ENCODE results near the gene KRTAP9-8. TPM values are rescaled to one million over a fixed set of nuclear protein-coding genes. Genes with fewer than 3 reads are reported as not detected.

KRTAP9-8 gene
- total and polyA plus RNA-seq, 9 donors: not detected

DNA sequence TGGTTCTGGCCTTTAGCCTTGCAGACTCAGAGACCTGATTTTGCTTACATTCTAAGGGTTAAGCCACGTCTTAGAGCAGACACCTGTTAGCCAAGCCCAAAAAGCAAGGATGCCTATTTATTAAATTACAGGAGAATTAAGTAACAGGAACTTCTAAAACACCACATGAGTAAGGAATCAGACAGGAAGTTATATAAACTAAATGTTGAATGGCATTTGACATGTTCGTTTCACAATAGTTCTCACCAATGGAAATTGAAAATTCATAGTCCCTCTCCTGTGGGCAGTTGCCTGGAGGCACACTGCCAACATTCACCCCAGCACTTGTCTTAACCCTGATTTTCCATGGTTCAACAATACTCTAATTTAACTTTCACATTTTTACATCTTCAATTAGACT lies 46.7 kb downstream of the KRTAP9-8 start:
- Histone ChIP-seq H3K4me3 (no peak overlapping the region), H3K4me1 (ENCODE audit: insufficient read depth) (no peaks in the 10 kb centered on the region), H3K27ac (no peak overlapping the region), H3K9me3 (no peaks in the 10 kb centered on the region), H3K36me3 (no peaks in the 10 kb centered on the region), H3K27me3 (no peaks in the 10 kb centered on the region)
- no peak for DNase-seq
- intact Hi-C loops (cut with DNase I): no loop called here
- TF ChIP-seq EP300 (IDR thresholded peaks at IDR 0.05): no peak
- TF ChIP-seq, protein P1, sequence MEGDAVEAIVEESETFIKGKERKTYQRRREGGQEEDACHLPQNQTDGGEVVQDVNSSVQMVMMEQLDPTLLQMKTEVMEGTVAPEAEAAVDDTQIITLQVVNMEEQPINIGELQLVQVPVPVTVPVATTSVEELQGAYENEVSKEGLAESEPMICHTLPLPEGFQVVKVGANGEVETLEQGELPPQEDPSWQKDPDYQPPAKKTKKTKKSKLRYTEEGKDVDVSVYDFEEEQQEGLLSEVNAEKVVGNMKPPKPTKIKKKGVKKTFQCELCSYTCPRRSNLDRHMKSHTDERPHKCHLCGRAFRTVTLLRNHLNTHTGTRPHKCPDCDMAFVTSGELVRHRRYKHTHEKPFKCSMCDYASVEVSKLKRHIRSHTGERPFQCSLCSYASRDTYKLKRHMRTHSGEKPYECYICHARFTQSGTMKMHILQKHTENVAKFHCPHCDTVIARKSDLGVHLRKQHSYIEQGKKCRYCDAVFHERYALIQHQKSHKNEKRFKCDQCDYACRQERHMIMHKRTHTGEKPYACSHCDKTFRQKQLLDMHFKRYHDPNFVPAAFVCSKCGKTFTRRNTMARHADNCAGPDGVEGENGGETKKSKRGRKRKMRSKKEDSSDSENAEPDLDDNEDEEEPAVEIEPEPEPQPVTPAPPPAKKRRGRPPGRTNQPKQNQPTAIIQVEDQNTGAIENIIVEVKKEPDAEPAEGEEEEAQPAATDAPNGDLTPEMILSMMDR (IDR thresholded peaks at IDR 0.05): no peak
- no peak for TF ChIP-seq POLR2A (IDR thresholded peaks at IDR 0.05)
- 53 to 56% (median 55%) methylated on average over 2 of the region's 2 CpGs for WGBS, 3 donors

DNA sequence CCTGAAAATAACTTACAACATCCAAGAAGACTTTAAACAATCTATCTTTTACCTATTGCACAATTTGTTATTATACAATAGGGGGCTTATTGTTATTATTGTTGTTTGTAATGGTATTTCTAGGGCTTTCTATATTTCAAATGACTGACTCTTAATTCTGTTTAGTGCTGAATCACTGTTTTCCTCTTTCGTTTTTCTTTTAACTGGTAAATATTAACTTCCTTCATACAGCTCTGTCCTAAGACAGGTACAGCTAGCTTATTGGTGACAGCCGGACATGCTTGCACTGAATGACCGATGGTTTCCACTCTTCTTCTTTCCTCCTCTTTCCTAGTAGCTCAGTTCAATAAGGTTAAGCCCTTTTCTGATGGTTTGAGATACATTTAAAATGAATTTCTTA lies 49.3 kb downstream of the KRTAP9-8 start:
- no peaks in the 10 kb centered on the region for H3K9me3 ChIP-seq
- H3K36me3 ChIP-seq: no peaks in the 10 kb centered on the region
- H3K4me3 ChIP-seq: no peak overlapping the region
- WGBS, 3 donors: 83 to 85% (median 85%) methylated on average over 3 of the region's 3 CpGs
- no peaks in the 10 kb centered on the region for H3K4me1 ChIP-seq (ENCODE audit: insufficient read depth)
- H3K27ac ChIP-seq: no peak overlapping the region
- TF ChIP-seq POLR2A (IDR thresholded peaks at IDR 0.05) (no peak), EP300 (IDR thresholded peaks at IDR 0.05) (no peak)
- TF ChIP-seq, protein P1 (IDR thresholded peaks at IDR 0.05): no peak
- intact Hi-C loops (cut with DNase I): no loop called here
- H3K27me3 ChIP-seq: no peaks in the 10 kb centered on the region
- DNase-seq: no peak

Small RNA genes within 50 kb of the gene (small RNA-seq; reads per million reads assigned to genes)
- gene KRTAP9-10P: not detected

Other genes starting within 250 kb of the KRTAP9-8 start
Only the 30 nearest of the 41 such genes appear.
- not detected for gene KRTAP2-2, start 182.8 kb upstream of the KRTAP9-8 start, total RNA-seq
- not detected for gene KRTAP2-2, start 182.8 kb upstream of the KRTAP9-8 start, polyA plus RNA-seq
- not detected for gene KRTAP2-3, start 177.9 kb upstream of the KRTAP9-8 start, total RNA-seq
- gene KRTAP2-3, start 177.9 kb upstream of the KRTAP9-8 start, polyA plus RNA-seq: not detected
- not detected for gene KRTAP2-4, start 172.1 kb upstream of the KRTAP9-8 start, total RNA-seq
- not detected for gene KRTAP2-4, start 172.1 kb upstream of the KRTAP9-8 start, polyA plus RNA-seq
- not detected for gene KRTAP4-7, start 153.8 kb upstream of the KRTAP9-8 start, total RNA-seq
- not detected for gene KRTAP4-7, start 153.8 kb upstream of the KRTAP9-8 start, polyA plus RNA-seq
- not detected for gene KRTAP4-8, start 139.9 kb upstream of the KRTAP9-8 start, total RNA-seq
- not detected for gene KRTAP4-8, start 139.9 kb upstream of the KRTAP9-8 start, polyA plus RNA-seq
- gene KRTAP4-16, start 135.8 kb upstream of the KRTAP9-8 start, total RNA-seq: not detected
- not detected for gene KRTAP4-16, start 135.8 kb upstream of the KRTAP9-8 start, polyA plus RNA-seq
- gene KRTAP4-9, start 132.6 kb upstream of the KRTAP9-8 start, total RNA-seq: not detected
- gene KRTAP4-9, start 132.6 kb upstream of the KRTAP9-8 start, polyA plus RNA-seq: not detected
- gene KRTAP4-11, start 119.6 kb upstream of the KRTAP9-8 start, total RNA-seq: not detected
- gene KRTAP4-11, start 119.6 kb upstream of the KRTAP9-8 start, polyA plus RNA-seq: not detected
- gene KRTAP4-12, start 113.8 kb upstream of the KRTAP9-8 start, total RNA-seq: not detected
- not detected for gene KRTAP4-12, start 113.8 kb upstream of the KRTAP9-8 start, polyA plus RNA-seq
- gene KRTAP4-6, start 97.5 kb upstream of the KRTAP9-8 start, total RNA-seq: not detected
- gene KRTAP4-6, start 97.5 kb upstream of the KRTAP9-8 start, polyA plus RNA-seq: not detected
- gene KRTAP4-5, start 88.2 kb upstream of the KRTAP9-8 start, total RNA-seq: not detected
- gene KRTAP4-5, start 88.2 kb upstream of the KRTAP9-8 start, polyA plus RNA-seq: not detected
- not detected for gene KRTAP4-4, start 77.3 kb upstream of the KRTAP9-8 start, total RNA-seq
- gene KRTAP4-4, start 77.3 kb upstream of the KRTAP9-8 start, polyA plus RNA-seq: not detected
- gene KRTAP4-3, start 69.8 kb upstream of the KRTAP9-8 start, total RNA-seq: not detected
- not detected for gene KRTAP4-3, start 69.8 kb upstream of the KRTAP9-8 start, polyA plus RNA-seq
- gene KRTAP4-2, start 59.8 kb upstream of the KRTAP9-8 start, total RNA-seq: not detected
- not detected for gene KRTAP4-2, start 59.8 kb upstream of the KRTAP9-8 start, polyA plus RNA-seq
- not detected for gene KRTAP4-1, start 53.1 kb upstream of the KRTAP9-8 start, total RNA-seq
- not detected for gene KRTAP4-1, start 53.1 kb upstream of the KRTAP9-8 start, polyA plus RNA-seq
- gene KRTAP9-1, start 48.1 kb upstream of the KRTAP9-8 start, total RNA-seq: not detected
- gene KRTAP9-1, start 48.1 kb upstream of the KRTAP9-8 start, polyA plus RNA-seq: not detected
- gene KRTAP9-2, start 11.4 kb upstream of the KRTAP9-8 start, total RNA-seq: not detected
- gene KRTAP9-2, start 11.4 kb upstream of the KRTAP9-8 start, polyA plus RNA-seq: not detected
- gene KRTAP9-3, start 5.5 kb upstream of the KRTAP9-8 start, total RNA-seq: not detected
- gene KRTAP9-3, start 5.5 kb upstream of the KRTAP9-8 start, polyA plus RNA-seq: not detected
- not detected for gene KRTAP9-4, start 11.7 kb downstream of the KRTAP9-8 start, total RNA-seq
- gene KRTAP9-4, start 11.7 kb downstream of the KRTAP9-8 start, polyA plus RNA-seq: not detected
- not detected for gene KRTAP9-9, start 17.4 kb downstream of the KRTAP9-8 start, total RNA-seq
- gene KRTAP9-9, start 17.4 kb downstream of the KRTAP9-8 start, polyA plus RNA-seq: not detected
- not detected for gene KRTAP9-6, start 27.4 kb downstream of the KRTAP9-8 start, total RNA-seq
- not detected for gene KRTAP9-6, start 27.4 kb downstream of the KRTAP9-8 start, polyA plus RNA-seq
- gene KRTAP9-7, start 37.7 kb downstream of the KRTAP9-8 start, total RNA-seq: not detected
- not detected for gene KRTAP9-7, start 37.7 kb downstream of the KRTAP9-8 start, polyA plus RNA-seq
- not detected for gene KRTAP29-1, start 64.9 kb downstream of the KRTAP9-8 start, total RNA-seq
- not detected for gene KRTAP29-1, start 64.9 kb downstream of the KRTAP9-8 start, polyA plus RNA-seq
- not detected for gene KRTAP16-1, start 71.3 kb downstream of the KRTAP9-8 start, total RNA-seq
- gene KRTAP16-1, start 71.3 kb downstream of the KRTAP9-8 start, polyA plus RNA-seq: not detected
- gene KRTAP17-1, start 77.7 kb downstream of the KRTAP9-8 start, total RNA-seq: not detected
- not detected for gene KRTAP17-1, start 77.7 kb downstream of the KRTAP9-8 start, polyA plus RNA-seq
- not detected for gene KRT33A, start 112.8 kb downstream of the KRTAP9-8 start, total RNA-seq
- gene KRT33A, start 112.8 kb downstream of the KRTAP9-8 start, polyA plus RNA-seq: not detected
- gene KRT33B, start 131.8 kb downstream of the KRTAP9-8 start, total RNA-seq: not detected
- gene KRT33B, start 131.8 kb downstream of the KRTAP9-8 start, polyA plus RNA-seq: not detected
- gene KRT34, start 144.3 kb downstream of the KRTAP9-8 start, total RNA-seq: not detected
- gene KRT34, start 144.3 kb downstream of the KRTAP9-8 start, polyA plus RNA-seq: not detected
- gene KRT31, start 159.6 kb downstream of the KRTAP9-8 start, total RNA-seq: not detected
- gene KRT31, start 159.6 kb downstream of the KRTAP9-8 start, polyA plus RNA-seq: not detected
- not detected for gene KRT37, start 186.6 kb downstream of the KRTAP9-8 start, total RNA-seq
- gene KRT37, start 186.6 kb downstream of the KRTAP9-8 start, polyA plus RNA-seq: not detected

Measured in ovary (tissue), 9 donors.